GM23338 (cell line): ENCODE data around the gene ATR. TPM values are rescaled to one million over a fixed set of nuclear protein-coding genes. Genes with fewer than 3 reads are reported as not detected.

ENCODE experiments used
- ATAC-seq: fragments of 200-7000 bp; cut with Tn5 transposase; 3 replicates; pipeline ENCODE4 v1.9.1; 2020
- DNase-seq: peaks from one replicate; pipeline ENCODE4 v3.0.0-alpha.2; 2015; ENCODE audit warnings: low spot score
- H2AFZ ChIP-seq: fragments of 200-600 bp; sonication (generic); 2 replicates; pipeline ENCODE4 v1.8.0; 2016; ENCODE audit warnings: antibody characterized with exemption, mild to moderate bottlenecking, moderate library complexity
- H3F3A ChIP-seq: fragments of 200-600 bp; sonication (generic); replicated peaks from 2 replicates; pipeline ENCODE4 v1.8.0; 2017; ENCODE audit warnings: antibody characterized with exemption, mixed run types, low read depth
- H3K27ac ChIP-seq: fragments of 200-600 bp; sonication (generic); 2 replicates; pipeline ENCODE4 v1.6.1; 2016; ENCODE audit warnings: low read depth
- H3K27me3 ChIP-seq: fragments of 200-600 bp; sonication (generic); 2 replicates; pipeline ENCODE4 v1.8.0; 2016; ENCODE audit warnings: mild to moderate bottlenecking, mixed run types, moderate library complexity; ENCODE audit not compliant: insufficient read depth
- H3K36me3 ChIP-seq: fragments of 200-600 bp; sonication (generic); 2 replicates; pipeline ENCODE4 v1.8.0; 2016; ENCODE audit warnings: mild to moderate bottlenecking; ENCODE audit not compliant: insufficient read depth
- H3K4me1 ChIP-seq: fragments of 200-600 bp; sonication (generic); 2 replicates; pipeline ENCODE4 v1.8.0; 2016; ENCODE audit warnings: mild to moderate bottlenecking, moderate library complexity; ENCODE audit not compliant: insufficient read depth
- H3K4me2 ChIP-seq: fragments of 200-600 bp; sonication (generic); 2 replicates; pipeline ENCODE4 v1.7.1; 2017; ENCODE audit warnings: mixed run types
- H3K4me3 ChIP-seq: fragments of 200-600 bp; sonication (generic); 2 replicates; pipeline ENCODE4 v1.6.1; 2016; ENCODE audit warnings: mixed run types
- H3K79me2 ChIP-seq: fragments of 200-600 bp; sonication (generic); replicated peaks from 2 replicates; pipeline ENCODE4 v1.8.0; 2017; ENCODE audit warnings: mild to moderate bottlenecking; ENCODE audit not compliant: insufficient read depth
- H3K9me2 ChIP-seq: fragments of 200-600 bp; sonication (generic); 2 replicates; pipeline ENCODE4 v1.8.0; 2017; ENCODE audit not compliant: insufficient read depth
- H4K20me1 ChIP-seq: fragments of 200-600 bp; sonication (generic); replicated peaks from 2 replicates; pipeline ENCODE4 v1.8.0; 2017; ENCODE audit warnings: mild to moderate bottlenecking; ENCODE audit not compliant: insufficient read depth
- H3K27ac Mint-ChIP-seq: 2 replicates; pipeline ENCODE4 v1.8.0; 2020; ENCODE audit warnings: inconsistent platforms, mild to moderate bottlenecking, moderate library complexity, mixed read lengths
- H3K27me3 Mint-ChIP-seq: 3 replicates; pipeline ENCODE4 v1.8.0; 2022; ENCODE audit warnings: low read depth, mild to moderate bottlenecking, moderate library complexity, mixed read lengths, inconsistent platforms; ENCODE audit not compliant: insufficient read depth, poor library complexity
- H3K36me3 Mint-ChIP-seq: 3 replicates; pipeline ENCODE4 v1.8.0; 2021; ENCODE audit warnings: low read depth, mild to moderate bottlenecking, inconsistent platforms, moderate library complexity, mixed read lengths
- H3K4me1 Mint-ChIP-seq: 3 replicates; pipeline ENCODE4 v1.8.0; 2020; ENCODE audit warnings: mild to moderate bottlenecking, inconsistent platforms, mixed read lengths
- H3K4me3 Mint-ChIP-seq: 3 replicates; pipeline ENCODE4 v1.8.0; 2021; ENCODE audit warnings: moderate library complexity, mild to moderate bottlenecking, inconsistent platforms, mixed read lengths
- H3K9me3 Mint-ChIP-seq: 3 replicates; pipeline ENCODE4 v1.8.0; 2020; ENCODE audit warnings: moderate library complexity, mild to moderate bottlenecking, inconsistent platforms, mixed read lengths
- CREB1 ChIP-seq: fragments of 250-450 bp; sonication (Bioruptor Pico); IDR thresholded peaks from 2 replicates; pipeline ENCODE4 v1.5.0; 2020; ENCODE audit warnings: low read depth, mild to moderate bottlenecking, moderate library complexity
- CTCF ChIP-seq, 2 experiments: fragments of 200-600 bp in 1 of 2; sonication (generic) in 1 of 2; conservative IDR thresholded peaks; 2 replicates each; pipeline versions ENCODE4 v1.5.1 to v1.6.1; 2016 to 2017; ENCODE audit warnings: antibody characterized with exemption in 2 of 2, low read depth in 2 of 2, mild to moderate bottlenecking in 2 of 2, moderate library complexity in 1 of 2
- ETS1 ChIP-seq: IDR thresholded peaks from 2 replicates; pipeline ENCODE4 v1.6.1; 2016; ENCODE audit warnings: antibody characterized with exemption
- EZH2 ChIP-seq: fragments of 200-600 bp; sonication (generic); IDR thresholded peaks from one replicate; pipeline ENCODE4 v1.8.0; 2017; ENCODE audit warnings: antibody characterized with exemption, mild to moderate bottlenecking, low read depth; ENCODE audit not compliant: unreplicated experiment
- NANOG ChIP-seq: IDR thresholded peaks from 2 replicates; pipeline ENCODE4 v1.6.1; 2016; ENCODE audit warnings: antibody characterized with exemption, borderline replicate concordance
- STAT1 ChIP-seq: IDR thresholded peaks from one replicate; pipeline ENCODE4 v1.6.1; 2016; ENCODE audit warnings: antibody characterized with exemption; ENCODE audit not compliant: unreplicated experiment
- ZNF114 ChIP-seq: fragments of 250-450 bp; sonication (Bioruptor Pico); IDR thresholded peaks from 2 replicates; pipeline ENCODE4 v1.5.0; 2020; ENCODE audit warnings: mild to moderate bottlenecking, moderate library complexity
- ZNF331 ChIP-seq: fragments of 250-450 bp; sonication (Bioruptor Pico); IDR thresholded peaks from 2 replicates; pipeline ENCODE4 v1.5.0; 2020; ENCODE audit warnings: low read depth, mild to moderate bottlenecking, moderate library complexity
- polyA plus RNA-seq: library from polyadenylated mRNA; unstranded; fragments of >200 nt; fragmentation: Nextera tagmentation; extraction: Ambion mirVana; gene quantifications from 2 replicates; pipeline ENCODE4 v1.2.1, GENCODE V29; 2016
- total RNA-seq: library from RNA; depleted of rRNA; stranded (reverse); fragments of >200 nt; shearing (Covaris generic); gene quantifications from 2 replicates; pipeline ENCODE4 v1.2.3, GENCODE V29; 2014
- TF ChIP-seq, protein P1 (sequence below): IDR thresholded peaks from one replicate; pipeline ENCODE4 v1.6.1; 2018; ENCODE audit warnings: antibody characterized with exemption; ENCODE audit not compliant: unreplicated experiment
- TF ChIP-seq, protein P2 (sequence below): fragments of 250-450 bp; sonication (Bioruptor Pico); IDR thresholded peaks from 2 replicates; pipeline ENCODE4 v1.5.0; 2020; ENCODE audit warnings: mild to moderate bottlenecking, moderate library complexity

The ATR gene
- total and polyA plus RNA-seq, 2 experiments from 2014 or later: 29.7 to 39.1 TPM

DNA sequence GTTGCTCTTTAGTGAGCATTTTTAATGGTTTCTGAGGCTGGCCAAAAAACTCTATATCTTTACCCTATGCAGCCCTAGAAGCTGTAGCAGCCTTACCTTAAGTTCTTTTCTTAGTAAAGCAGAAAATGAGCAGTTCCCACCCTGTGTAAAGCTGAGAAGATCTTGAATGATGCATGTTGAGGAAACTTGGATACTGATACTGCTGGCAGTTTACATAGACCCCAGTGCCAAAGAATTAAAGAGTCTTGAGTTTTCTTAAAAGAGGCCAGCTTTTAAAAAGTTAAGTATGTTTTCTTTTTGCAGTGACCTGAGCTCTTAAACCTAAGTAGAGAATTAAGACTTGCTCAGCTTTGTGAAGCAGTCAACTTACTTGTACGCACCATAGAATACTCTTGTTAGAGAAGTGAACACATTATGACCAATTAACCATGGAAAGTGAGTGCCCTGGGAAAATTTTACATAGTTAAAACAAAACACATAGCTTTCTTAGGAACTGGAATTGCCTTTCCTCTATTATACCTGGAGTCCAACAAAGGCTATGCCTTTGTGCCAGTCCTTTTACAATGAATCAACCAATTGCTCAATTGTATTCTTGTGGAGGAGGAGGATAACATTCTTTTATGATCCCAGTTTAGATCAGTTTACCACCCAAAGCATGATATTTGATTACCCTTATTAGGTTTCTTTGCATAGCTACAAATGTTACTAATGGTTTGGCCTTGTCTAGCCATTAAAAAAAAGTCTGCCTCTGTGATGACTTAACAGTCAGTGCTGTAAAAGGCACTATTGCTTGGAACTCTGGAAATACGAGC is 46.0 kb upstream of the ATR start:
- Histone ChIP-seq H3F3A (no peaks in the 10 kb centered on the region), H3K4me1 (peaks cover 6% of the 10 kb centered on the region; the same call in 1 of the 2 replicates), H2AFZ (no peak overlapping the region), H3K4me3 (no peak overlapping the region), H4K20me1 (peaks cover 3% of the 10 kb centered on the region; the same call in 1 of the 2 replicates), H3K36me3 (no peaks in the 10 kb centered on the region), H3K4me2 (no peak overlapping the region), H3K27me3 (no peaks in the 10 kb centered on the region), H3K27ac (no peak overlapping the region; the same call in 1 of the 2 replicates), H3K79me2 (no peaks in the 10 kb centered on the region), H3K9me2 (no peaks in the 10 kb centered on the region)
- ATAC-seq (no peak), DNase-seq (no peak)
- Mint-ChIP-seq H3K27me3 (no peaks in the 10 kb centered on the region), H3K36me3 (no peaks in the 10 kb centered on the region), H3K9me3 (no peaks in the 10 kb centered on the region), H3K27ac (0 out of 2 replicates have a peak overlapping the region, but pooled peaks have one; percentile 49), H3K4me1 (peaks cover 17% of the 10 kb centered on the region; the same call in 2 of the 3 replicates), H3K4me3 (no peak overlapping the region)
- TF ChIP-seq, protein P1, sequence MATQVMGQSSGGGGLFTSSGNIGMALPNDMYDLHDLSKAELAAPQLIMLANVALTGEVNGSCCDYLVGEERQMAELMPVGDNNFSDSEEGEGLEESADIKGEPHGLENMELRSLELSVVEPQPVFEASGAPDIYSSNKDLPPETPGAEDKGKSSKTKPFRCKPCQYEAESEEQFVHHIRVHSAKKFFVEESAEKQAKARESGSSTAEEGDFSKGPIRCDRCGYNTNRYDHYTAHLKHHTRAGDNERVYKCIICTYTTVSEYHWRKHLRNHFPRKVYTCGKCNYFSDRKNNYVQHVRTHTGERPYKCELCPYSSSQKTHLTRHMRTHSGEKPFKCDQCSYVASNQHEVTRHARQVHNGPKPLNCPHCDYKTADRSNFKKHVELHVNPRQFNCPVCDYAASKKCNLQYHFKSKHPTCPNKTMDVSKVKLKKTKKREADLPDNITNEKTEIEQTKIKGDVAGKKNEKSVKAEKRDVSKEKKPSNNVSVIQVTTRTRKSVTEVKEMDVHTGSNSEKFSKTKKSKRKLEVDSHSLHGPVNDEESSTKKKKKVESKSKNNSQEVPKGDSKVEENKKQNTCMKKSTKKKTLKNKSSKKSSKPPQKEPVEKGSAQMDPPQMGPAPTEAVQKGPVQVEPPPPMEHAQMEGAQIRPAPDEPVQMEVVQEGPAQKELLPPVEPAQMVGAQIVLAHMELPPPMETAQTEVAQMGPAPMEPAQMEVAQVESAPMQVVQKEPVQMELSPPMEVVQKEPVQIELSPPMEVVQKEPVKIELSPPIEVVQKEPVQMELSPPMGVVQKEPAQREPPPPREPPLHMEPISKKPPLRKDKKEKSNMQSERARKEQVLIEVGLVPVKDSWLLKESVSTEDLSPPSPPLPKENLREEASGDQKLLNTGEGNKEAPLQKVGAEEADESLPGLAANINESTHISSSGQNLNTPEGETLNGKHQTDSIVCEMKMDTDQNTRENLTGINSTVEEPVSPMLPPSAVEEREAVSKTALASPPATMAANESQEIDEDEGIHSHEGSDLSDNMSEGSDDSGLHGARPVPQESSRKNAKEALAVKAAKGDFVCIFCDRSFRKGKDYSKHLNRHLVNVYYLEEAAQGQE: no peak
- TF ChIP-seq CREB1 (CRISPR knock-in tag): no peak
- no peak for TF ChIP-seq ZNF331 (CRISPR knock-in tag)
- TF ChIP-seq EZH2: no peak
- no peak for TF ChIP-seq NANOG
- TF ChIP-seq STAT1: no peak
- no peak for TF ChIP-seq CTCF (conservative IDR thresholded peaks at IDR 0.05; ENCODE audit: low read depth in 2 of 2)
- no peak for TF ChIP-seq ZNF114 (CRISPR knock-in tag)
- no peak for TF ChIP-seq ETS1
- TF ChIP-seq, protein P2, sequence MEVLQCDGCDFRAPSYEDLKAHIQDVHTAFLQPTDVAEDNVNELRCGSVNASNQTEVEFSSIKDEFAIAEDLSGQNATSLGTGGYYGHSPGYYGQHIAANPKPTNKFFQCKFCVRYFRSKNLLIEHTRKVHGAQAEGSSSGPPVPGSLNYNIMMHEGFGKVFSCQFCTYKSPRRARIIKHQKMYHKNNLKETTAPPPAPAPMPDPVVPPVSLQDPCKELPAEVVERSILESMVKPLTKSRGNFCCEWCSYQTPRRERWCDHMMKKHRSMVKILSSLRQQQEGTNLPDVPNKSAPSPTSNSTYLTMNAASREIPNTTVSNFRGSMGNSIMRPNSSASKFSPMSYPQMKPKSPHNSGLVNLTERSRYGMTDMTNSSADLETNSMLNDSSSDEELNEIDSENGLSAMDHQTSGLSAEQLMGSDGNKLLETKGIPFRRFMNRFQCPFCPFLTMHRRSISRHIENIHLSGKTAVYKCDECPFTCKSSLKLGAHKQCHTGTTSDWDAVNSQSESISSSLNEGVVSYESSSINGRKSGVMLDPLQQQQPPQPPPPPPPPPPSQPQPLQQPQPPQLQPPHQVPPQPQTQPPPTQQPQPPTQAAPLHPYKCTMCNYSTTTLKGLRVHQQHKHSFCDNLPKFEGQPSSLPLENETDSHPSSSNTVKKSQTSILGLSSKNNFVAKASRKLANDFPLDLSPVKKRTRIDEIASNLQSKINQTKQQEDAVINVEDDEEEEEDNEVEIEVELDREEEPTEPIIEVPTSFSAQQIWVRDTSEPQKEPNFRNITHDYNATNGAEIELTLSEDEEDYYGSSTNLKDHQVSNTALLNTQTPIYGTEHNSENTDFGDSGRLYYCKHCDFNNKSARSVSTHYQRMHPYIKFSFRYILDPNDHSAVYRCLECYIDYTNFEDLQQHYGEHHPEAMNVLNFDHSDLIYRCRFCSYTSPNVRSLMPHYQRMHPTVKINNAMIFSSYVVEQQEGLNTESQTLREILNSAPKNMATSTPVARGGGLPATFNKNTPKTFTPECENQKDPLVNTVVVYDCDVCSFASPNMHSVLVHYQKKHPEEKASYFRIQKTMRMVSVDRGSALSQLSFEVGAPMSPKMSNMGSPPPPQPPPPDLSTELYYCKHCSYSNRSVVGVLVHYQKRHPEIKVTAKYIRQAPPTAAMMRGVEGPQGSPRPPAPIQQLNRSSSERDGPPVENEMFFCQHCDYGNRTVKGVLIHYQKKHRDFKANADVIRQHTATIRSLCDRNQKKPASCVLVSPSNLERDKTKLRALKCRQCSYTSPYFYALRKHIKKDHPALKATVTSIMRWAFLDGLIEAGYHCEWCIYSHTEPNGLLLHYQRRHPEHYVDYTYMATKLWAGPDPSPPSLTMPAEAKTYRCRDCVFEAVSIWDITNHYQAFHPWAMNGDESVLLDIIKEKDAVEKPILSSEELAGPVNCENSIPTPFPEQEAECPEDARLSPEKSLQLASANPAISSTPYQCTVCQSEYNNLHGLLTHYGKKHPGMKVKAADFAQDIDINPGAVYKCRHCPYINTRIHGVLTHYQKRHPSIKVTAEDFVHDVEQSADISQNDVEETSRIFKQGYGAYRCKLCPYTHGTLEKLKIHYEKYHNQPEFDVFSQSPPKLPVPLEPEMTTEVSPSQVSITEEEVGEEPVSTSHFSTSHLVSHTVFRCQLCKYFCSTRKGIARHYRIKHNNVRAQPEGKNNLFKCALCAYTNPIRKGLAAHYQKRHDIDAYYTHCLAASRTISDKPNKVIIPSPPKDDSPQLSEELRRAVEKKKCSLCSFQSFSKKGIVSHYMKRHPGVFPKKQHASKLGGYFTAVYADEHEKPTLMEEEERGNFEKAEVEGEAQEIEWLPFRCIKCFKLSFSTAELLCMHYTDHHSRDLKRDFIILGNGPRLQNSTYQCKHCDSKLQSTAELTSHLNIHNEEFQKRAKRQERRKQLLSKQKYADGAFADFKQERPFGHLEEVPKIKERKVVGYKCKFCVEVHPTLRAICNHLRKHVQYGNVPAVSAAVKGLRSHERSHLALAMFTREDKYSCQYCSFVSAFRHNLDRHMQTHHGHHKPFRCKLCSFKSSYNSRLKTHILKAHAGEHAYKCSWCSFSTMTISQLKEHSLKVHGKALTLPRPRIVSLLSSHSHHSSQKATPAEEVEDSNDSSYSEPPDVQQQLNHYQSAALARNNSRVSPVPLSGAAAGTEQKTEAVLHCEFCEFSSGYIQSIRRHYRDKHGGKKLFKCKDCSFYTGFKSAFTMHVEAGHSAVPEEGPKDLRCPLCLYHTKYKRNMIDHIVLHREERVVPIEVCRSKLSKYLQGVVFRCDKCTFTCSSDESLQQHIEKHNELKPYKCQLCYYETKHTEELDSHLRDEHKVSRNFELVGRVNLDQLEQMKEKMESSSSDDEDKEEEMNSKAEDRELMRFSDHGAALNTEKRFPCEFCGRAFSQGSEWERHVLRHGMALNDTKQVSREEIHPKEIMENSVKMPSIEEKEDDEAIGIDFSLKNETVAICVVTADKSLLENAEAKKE: no peak
